Testis (tissue), 2 donors: ENCODE results near the gene LRFN2.

ENCODE experiments used
- POLR2A ChIP-seq: fragments of 450-650 bp; IDR thresholded peaks from one replicate; pipeline ENCODE4 v1.6.1; 2017; ENCODE audit warnings: antibody characterized with exemption, mild to moderate bottlenecking, moderate library complexity
- TF ChIP-seq, protein P1 (sequence below), 3 experiments: fragments of 450-650 bp in 2 of 3; fragments of 200-600 bp in 1 of 3; sonication (generic) in 1 of 3; IDR thresholded peaks; one replicate each; pipeline ENCODE4 v1.5.1; 2016 to 2019; ENCODE audit warnings: antibody characterized with exemption in 3 of 3, mild to moderate bottlenecking in 2 of 3, moderate library complexity in 1 of 3

DNA sequence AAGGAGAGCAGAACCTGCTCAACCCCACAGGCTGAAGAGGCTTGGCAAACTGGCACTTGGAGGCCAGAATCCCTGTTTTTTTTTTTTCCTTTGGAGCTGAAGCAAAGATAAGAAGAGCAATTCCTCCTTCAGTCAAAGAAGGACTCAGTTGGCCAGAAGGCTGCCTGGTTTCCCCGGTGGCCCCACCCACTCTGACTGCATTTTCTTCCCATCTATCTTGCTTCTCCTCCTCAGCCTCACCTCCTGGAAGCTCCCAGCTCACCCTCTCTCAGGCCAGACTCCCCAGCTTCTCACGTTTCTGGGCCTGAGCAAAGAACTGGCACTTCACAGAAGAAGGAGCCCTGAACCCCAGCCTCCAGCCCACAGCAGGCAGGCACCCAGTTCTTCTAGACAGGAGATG is 2.4 kb downstream of the LRFN2 start:
- TF ChIP-seq, protein P1, sequence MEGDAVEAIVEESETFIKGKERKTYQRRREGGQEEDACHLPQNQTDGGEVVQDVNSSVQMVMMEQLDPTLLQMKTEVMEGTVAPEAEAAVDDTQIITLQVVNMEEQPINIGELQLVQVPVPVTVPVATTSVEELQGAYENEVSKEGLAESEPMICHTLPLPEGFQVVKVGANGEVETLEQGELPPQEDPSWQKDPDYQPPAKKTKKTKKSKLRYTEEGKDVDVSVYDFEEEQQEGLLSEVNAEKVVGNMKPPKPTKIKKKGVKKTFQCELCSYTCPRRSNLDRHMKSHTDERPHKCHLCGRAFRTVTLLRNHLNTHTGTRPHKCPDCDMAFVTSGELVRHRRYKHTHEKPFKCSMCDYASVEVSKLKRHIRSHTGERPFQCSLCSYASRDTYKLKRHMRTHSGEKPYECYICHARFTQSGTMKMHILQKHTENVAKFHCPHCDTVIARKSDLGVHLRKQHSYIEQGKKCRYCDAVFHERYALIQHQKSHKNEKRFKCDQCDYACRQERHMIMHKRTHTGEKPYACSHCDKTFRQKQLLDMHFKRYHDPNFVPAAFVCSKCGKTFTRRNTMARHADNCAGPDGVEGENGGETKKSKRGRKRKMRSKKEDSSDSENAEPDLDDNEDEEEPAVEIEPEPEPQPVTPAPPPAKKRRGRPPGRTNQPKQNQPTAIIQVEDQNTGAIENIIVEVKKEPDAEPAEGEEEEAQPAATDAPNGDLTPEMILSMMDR (IDR thresholded peaks at IDR 0.05) = no peak
- no peak for TF ChIP-seq POLR2A
